SW480 (cell line): ENCODE data around the gene UTP14C.
"Not testable (repeated sequence)": the region's sequence is repeated elsewhere in the genome, so short reads cannot be mapped to it uniquely, and the experiment has no call there.

ENCODE experiments used
- DNase-seq: peaks from one replicate; pipeline ENCODE4 v3.0.0-alpha.2; 2016; ENCODE audit warnings: low spot score

The UTP14C gene

DNA sequence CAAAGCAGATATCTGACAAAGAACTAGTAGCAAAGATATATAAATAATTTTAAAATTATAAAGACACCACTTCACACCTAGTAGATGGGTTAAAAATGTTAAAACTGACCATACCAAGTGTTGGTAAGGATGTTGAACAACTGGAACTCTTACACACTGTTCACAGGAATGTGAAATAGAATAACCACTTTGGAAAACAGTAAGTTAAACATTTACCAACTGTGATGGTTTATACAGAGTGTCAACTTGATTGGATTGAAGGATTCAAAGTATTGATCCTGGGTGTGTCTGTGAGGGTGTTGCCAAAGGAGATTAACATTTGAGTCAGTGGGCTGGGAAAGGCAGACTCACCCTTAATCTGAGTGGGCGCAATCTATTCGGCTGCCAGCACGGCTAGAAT is 19.2 kb downstream of the UTP14C start:
- no peak for DNase-seq

DNA sequence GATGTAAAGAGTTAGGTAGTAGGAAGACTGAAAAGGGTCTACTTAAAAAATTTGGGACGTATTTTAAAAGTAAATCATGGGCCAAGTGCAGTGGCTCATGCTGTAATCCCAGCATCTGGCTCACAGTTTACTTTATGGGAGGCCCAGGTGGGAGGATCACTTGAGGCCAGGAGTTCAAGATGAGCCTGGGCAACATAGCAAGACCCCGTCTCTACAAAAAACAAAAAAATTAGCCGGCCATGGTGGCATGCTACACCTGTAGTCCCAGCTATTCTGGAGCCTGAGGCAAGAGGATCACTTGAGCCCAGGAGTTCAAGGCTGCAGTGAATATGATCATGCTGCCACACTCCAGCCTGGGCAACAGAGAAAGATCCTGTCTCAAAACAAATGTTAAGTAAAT is 23.0 kb downstream of the UTP14C start:
- no peak for DNase-seq

DNA sequence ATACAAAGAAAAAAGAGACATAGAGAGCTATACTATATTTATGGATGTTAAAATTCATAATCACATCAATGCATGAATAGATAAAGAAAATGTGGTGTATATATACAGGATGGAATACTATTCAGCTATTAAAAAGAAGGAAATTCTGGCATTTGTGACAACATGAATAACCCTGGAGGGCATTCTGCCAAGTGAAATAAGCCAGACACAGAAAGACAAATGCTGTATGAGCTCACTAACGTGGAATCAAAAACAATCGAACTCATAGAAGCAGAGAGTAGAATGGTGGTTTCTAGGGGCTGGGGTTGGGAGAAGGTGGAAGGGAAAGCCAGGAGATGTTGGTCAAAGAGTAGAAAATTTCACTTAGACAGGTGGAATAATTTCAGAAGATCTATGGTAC is 24.0 kb downstream of the UTP14C start:
- DNase-seq = no peak

DNA sequence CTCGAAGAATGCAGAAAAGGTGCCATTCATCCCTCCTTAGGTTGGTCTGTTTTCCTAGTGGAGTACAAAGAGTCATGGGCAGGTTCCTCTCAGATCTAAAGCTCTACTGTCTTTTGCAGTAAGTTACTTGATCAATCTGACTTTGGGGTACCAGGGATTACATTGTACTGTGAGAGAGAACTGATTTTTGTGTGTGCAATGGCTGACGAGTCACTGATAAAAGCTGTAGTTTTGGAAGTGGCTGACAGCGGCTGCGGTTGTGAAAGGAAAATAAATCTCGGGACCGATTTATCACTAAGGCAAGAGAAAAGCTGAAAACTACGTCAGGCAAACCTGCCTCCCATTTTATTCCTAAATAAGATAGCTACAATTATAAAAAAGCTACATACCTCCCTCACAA is 26.9 kb downstream of the UTP14C start:
- no peak for DNase-seq

DNA sequence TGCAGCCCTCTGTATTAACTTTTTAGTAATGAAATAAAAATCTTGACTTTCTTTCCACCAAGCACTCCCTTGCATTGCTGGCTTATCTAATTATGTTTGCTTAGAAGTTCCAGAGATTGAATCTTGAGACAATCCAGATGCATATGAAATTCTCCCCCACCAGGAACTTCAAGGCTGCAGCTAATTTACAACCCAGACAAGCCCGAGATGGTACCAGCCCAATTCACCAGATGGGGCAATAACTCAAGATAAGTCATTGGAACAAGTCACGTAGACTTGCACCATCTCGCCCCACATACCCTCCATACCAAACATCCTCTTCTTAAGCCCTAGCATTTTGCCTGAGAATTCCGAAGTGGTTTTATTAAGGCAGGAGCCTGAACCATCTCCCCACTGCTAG is 29.0 kb downstream of the UTP14C start:
- no peak for DNase-seq

DNA sequence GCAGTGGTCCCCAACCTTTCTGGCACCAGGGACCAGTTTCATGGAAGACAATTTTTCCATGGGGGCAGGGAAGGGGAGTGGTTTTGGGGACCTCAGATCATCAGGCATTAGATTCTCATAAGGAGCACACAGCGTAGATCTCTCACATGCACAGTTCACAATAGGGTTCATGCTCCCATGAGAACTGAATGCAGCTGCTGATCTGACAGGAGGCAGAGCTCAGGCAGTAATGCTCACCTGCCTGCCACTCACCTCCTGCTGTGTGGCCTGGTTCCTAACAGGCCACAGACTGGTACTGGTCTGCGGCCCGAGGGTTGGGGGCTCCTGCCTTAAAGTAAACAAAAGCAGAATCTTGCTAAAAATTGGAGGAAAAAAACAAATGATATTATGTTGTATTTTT is 36.6 kb downstream of the UTP14C start:
- DNase-seq = not testable (repeated sequence)

DNA sequence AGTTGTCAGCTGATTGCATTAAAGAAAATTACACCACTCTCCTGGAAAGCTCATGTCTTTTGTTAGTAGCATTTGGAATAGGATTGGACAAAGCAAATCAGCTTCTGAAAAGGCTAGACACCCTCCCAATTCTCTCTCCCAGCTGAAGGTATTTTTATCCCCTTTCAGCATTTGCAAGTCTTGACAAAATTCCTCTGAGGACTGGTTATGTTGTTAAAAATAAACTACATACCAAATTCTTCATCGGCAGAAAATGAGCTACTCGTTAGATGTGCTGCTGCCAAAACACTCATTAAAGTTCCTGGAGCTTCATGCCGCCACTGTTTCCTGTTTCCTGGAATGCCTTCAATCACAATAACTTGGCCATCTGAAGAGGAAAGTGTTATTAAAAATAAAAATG is 37.1 kb downstream of the UTP14C start:
- no peak for DNase-seq

DNA sequence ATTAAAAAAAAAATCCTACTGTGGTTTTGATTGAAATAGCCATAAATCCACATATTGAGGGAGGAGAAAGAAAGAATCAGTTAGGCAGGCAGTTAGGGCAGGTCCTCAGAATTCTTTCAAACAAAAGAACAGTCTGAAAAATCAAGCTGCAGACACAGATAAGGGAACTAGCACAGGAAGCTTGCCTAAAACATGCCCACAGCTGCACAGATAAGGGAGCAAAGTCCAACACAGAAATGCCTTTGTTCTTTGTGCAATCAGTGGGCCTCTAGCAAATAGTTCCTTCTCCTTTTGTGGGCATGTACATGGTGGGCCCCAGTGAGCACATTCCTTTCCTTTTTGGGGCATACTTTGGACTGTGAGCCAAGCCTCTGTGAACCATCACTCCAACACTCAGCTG is 42.7 kb downstream of the UTP14C start:
- DNase-seq = no peak

DNA sequence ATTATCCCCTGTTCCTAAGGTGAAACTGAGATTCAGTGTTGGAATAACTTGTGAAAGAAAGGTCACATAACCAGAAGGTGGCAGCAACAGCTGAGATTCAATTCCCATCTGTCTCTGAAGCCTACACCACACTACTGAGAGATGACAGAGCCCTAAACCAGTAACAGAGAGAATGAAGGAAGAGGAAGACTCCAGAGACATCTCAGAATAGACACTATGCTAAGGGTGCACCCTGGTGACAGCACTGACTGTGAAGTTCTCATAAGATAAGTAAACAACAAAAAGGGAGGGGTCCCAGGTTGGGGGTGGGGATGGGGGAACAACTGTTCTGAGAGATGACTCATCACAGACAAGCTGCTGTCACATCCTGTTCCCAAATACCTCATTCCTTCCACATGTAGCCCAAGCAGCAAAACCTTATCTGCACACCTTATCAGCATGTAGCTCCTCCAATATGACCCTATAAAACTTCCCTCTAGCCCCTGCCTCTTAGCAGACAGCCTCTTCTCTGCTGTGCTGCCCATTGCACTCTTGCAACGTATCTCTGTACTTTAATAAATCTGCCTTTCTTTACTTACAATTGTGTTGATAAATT is 46.5 kb downstream of the UTP14C start:
- peak; percentile 56 for DNase-seq
